HCT116 (cell line): ENCODE data around the gene SLC22A23.

Experiments
- CBX3 ChIP-seq: IDR thresholded peaks from 2 replicates; pipeline ENCODE4 v1.6.1; 2012; ENCODE audit warnings: low read depth
- CTCF ChIP-seq, 3 experiments: fragments of 200-600 bp in 1 of 3; sonication (generic) in 1 of 3; IDR thresholded peaks in 2 of 3; conservative IDR thresholded peaks in 1 of 3; 2 replicates each; pipeline ENCODE4 v1.5.1; 2012 to 2017; ENCODE audit warnings: low read depth in 2 of 3, low read length in 2 of 3, antibody characterized with exemption in 1 of 3, borderline replicate concordance in 1 of 3, control low read depth in 1 of 3, mild to moderate bottlenecking in 1 of 3, mixed read lengths in 1 of 3, mixed run types in 1 of 3, moderate library complexity in 1 of 3; ENCODE audit not compliant: insufficient read depth in 1 of 3
- EZH2 ChIP-seq: fragments of 200-600 bp; sonication (generic); IDR thresholded peaks from 2 replicates; pipeline ENCODE4 v1.6.1; 2017; ENCODE audit warnings: antibody characterized with exemption, mixed run types
- MAX ChIP-seq: IDR thresholded peaks from 2 replicates; pipeline ENCODE4 v1.6.1; 2012
- POLR2A ChIP-seq: IDR thresholded peaks from 2 replicates; pipeline ENCODE4 v1.7.0; 2011; ENCODE audit warnings: borderline replicate concordance; ENCODE audit not compliant: insufficient read depth, insufficient read length; ENCODE audit errors: extremely low read depth
- POLR2AphosphoS5 ChIP-seq: IDR thresholded peaks from 2 replicates; pipeline ENCODE4 v1.6.1; 2011; ENCODE audit warnings: mild to moderate bottlenecking, low read depth, low read length, moderate library complexity
- REST ChIP-seq: IDR thresholded peaks from 2 replicates; pipeline ENCODE4 v1.6.1; 2012; ENCODE audit warnings: low read depth
- SIN3A ChIP-seq: IDR thresholded peaks from 2 replicates; pipeline ENCODE4 v1.6.1; 2012; ENCODE audit warnings: low read depth
- YY1 ChIP-seq: IDR thresholded peaks from 2 replicates; pipeline ENCODE4 v1.6.1; 2011; ENCODE audit warnings: low read length, low read depth, moderate library complexity, mild to moderate bottlenecking; ENCODE audit not compliant: insufficient replicate concordance; ENCODE audit errors: extremely low read depth

GRCh38 chr6:3394671-3395070, 62.2 kb downstream of the SLC22A23 start:
- TF ChIP-seq CTCF (IDR thresholded peaks at IDR 0.05 in 2 of 3, conservative IDR thresholded peaks at IDR 0.05 in 1 of 3; ENCODE audit: borderline replicate concordance in 1 of 3, insufficient read depth in 1 of 3, low read depth in 2 of 3, low read length in 2 of 3) (no peak), MAX (no peak), EZH2 (no peak), YY1 (no peak), REST (no peak), POLR2A (no peak), POLR2AphosphoS5 (no peak), CBX3 (no peak), SIN3A (no peak)
